Brain microvascular endothelial cell (primary cell): Measurements from ENCODE around the gene COTL1.

Experiments
- DNase-seq: peaks from one replicate; pipeline ENCODE4 v3.0.0-alpha.2; 2020
- H3K27ac ChIP-seq: fragments of 250-450 bp; sonication (Bioruptor Pico); 2 replicates; pipeline ENCODE4 v1.5.1; 2020; ENCODE audit warnings: mild to moderate bottlenecking, moderate library complexity
- H3K27me3 ChIP-seq: fragments of 250-450 bp; sonication (Bioruptor Pico); replicated peaks from 2 replicates; pipeline ENCODE4 v1.5.1; 2020; ENCODE audit warnings: mild to moderate bottlenecking
- H3K36me3 ChIP-seq: fragments of 250-450 bp; sonication (Bioruptor Pico); replicated peaks from 2 replicates; pipeline ENCODE4 v1.5.1; 2020; ENCODE audit warnings: mild to moderate bottlenecking
- H3K4me3 ChIP-seq: 2 replicates; pipeline ENCODE4 v1.5.1; 2011; ENCODE audit warnings: low read depth, mild to moderate bottlenecking, control low read depth, low read length, moderate library complexity
- CTCF ChIP-seq: IDR thresholded peaks from 2 replicates; pipeline ENCODE4 v1.5.1; 2011; ENCODE audit warnings: low read depth, mild to moderate bottlenecking, moderate library complexity, low read length, control low read depth, inconsistent platforms; ENCODE audit errors: missing control alignments
- in situ Hi-C: cut with HindIII; loops from 2 replicates; pipeline ENCODE4 v1.10.0; 2017; ENCODE audit warnings: low sequenced_read_pairs, low pct_ligation_motif_present

Gene COTL1

GRCh38 chr16:84593825-84594724, 23.8 kb downstream of the COTL1 start:
- no peak for DNase-seq
- in situ Hi-C loops, result no loop called here
- Histone ChIP-seq H3K36me3 (peaks cover 55% of the 10 kb centered on the region), H3K4me3 (no peak overlapping the region), H3K27me3 (no peaks in the 10 kb centered on the region), H3K27ac (no peak overlapping the region)
- TF ChIP-seq CTCF, result no peak

GRCh38 chr16:84592718-84593117, 25.2 kb downstream of the COTL1 start:
- H3K36me3 ChIP-seq, result peaks cover 59% of the 10 kb centered on the region
- in situ Hi-C loops, result no loop called here
- no peak overlapping the region for H3K27ac ChIP-seq
- DNase-seq, result no peak
- H3K27me3 ChIP-seq, result no peaks in the 10 kb centered on the region
- no peak overlapping the region for H3K4me3 ChIP-seq
- TF ChIP-seq CTCF, result no peak

DNA sequence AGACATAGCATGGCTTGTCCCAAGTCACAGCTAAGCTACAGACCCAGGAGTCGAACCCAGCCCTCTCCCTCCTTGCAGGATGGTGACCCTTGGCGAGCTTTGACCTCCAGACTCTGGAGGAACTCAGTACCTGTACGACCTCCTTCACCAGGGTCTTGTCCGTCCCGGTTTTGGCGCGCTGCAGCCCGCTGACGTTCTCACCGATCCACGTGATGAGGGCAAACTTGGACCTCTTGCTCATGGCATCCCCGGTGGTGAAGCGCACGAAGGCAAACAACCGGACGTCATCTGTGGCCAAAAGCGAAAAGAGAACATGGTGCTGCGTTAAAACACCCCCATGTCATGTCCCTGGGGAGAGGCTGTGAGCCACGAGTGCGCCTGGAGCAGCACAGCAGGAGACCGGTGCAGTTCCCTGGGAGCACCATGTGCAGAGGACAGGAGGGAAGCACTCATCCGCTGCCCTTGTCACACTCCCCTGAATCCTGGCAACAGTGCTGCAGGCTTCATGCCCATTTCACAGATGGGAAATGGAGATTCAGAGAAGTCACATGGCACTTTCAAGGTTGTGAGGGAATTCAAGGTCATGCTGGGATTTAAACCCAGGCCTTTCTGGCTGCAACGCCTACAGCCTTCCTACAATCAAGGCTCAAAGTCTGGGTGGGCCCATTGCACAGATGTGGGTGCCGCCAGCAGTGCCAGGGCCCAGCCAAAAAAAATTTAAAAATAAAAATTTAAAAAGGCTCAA, 27.7 kb downstream of the COTL1 start:
- in situ Hi-C loops, result no loop called here
- TF ChIP-seq CTCF, result no peak
- Histone ChIP-seq H3K27me3 (no peaks in the 10 kb centered on the region), H3K4me3 (no peak overlapping the region), H3K27ac (no peak overlapping the region), H3K36me3 (peaks cover 64% of the 10 kb centered on the region)
- no peak for DNase-seq

DNA sequence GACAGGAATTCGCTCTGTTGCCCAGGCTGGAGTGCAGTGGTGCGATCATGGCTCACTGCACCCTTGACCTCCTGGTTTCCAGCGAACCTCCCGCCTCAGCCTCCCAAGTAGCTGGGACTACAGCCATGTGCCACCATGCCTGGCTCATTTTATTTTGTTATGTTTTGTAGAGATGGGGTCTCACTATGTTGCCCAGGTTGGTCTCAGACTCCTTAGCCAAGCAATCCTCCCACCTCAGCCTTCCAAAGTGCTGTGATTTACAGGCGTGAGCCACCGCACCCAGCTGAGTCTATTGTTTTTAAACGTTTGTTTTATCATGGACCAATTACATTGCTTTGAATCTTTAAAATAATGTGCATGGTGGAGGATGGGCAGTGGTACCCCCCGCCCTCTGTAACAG, 28.9 kb downstream of the COTL1 start:
- no peak overlapping the region for H3K27ac ChIP-seq
- in situ Hi-C loops, result no loop called here
- no peaks in the 10 kb centered on the region for H3K27me3 ChIP-seq
- DNase-seq, result no peak
- no peak for TF ChIP-seq CTCF
- peaks cover 62% of the 10 kb centered on the region for H3K36me3 ChIP-seq
- H3K4me3 ChIP-seq, result no peak overlapping the region

- Histone ChIP-seq H3K27ac (no peak overlapping the region), H3K4me3 (no peak overlapping the region), H3K36me3 (peaks cover 57% of the 10 kb centered on the region), H3K27me3 (no peaks in the 10 kb centered on the region)
- no peak for TF ChIP-seq CTCF
- no peak for DNase-seq
- in situ Hi-C loops, result no loop called here
These were observed 32.0 kb downstream of the COTL1 start for GRCh38 chr16:84585886-84586285.
